BJ (cell line): ENCODE measurements around the gene MRE11. TPM values are rescaled to one million over a fixed set of nuclear protein-coding genes. Genes with fewer than 3 reads are reported as not detected.

Source experiments
- CTCF ChIA-PET: fragments of 350-600 bp; formaldehyde crosslinking; extraction: SDS; loops from one replicate; lab custom pipeline; 2021; ENCODE audit warnings: antibody characterized with exemption, inconsistent platforms; lab: Yijun Ruan, JAX
- POLR2A ChIA-PET: fragments of 300-600 bp; sonication (Branson Sonifier 250); formaldehyde crosslinking; extraction: SDS; loops from one replicate; lab custom pipeline; 2021; ENCODE audit warnings: antibody characterized with exemption; lab: Charles Lee
- DNase-seq: peaks from one replicate; pipeline ENCODE4 v3.0.0-alpha.2; 2011; ENCODE audit warnings: low read depth
- H3K27me3 ChIP-seq: 2 replicates; pipeline ENCODE4 v1.6.0; 2011; ENCODE audit warnings: low read length; ENCODE audit not compliant: control insufficient read depth, insufficient read depth
- H3K36me3 ChIP-seq: 2 replicates; pipeline ENCODE4 v1.5.1; 2011; ENCODE audit warnings: low read length; ENCODE audit not compliant: control insufficient read depth, insufficient read depth
- H3K4me3 ChIP-seq: 2 replicates; pipeline ENCODE4 v1.5.1; 2011; ENCODE audit warnings: low read depth, mild to moderate bottlenecking, control low read depth, low read length
- polyA plus RNA-seq: library from polyadenylated mRNA; depleted of rRNA; stranded (reverse); fragments of >200 nt; gene quantifications from 2 replicates; pipeline ENCODE4 v1.2.3, GENCODE V29; 2011
- TF ChIP-seq, protein P1 (sequence below): IDR thresholded peaks from 2 replicates; pipeline ENCODE4 v1.5.1; 2011; ENCODE audit warnings: low read depth, mild to moderate bottlenecking, control low read depth, inconsistent platforms, low read length, moderate library complexity; ENCODE audit not compliant: insufficient read depth

MRE11 gene
- polyA plus RNA-seq, 1 experiment: 2.6 TPM

GRCh38 chr11:94533696-94534630, 40.3 kb upstream of the MRE11 start:
- CTCF ChIA-PET: interaction anchor here (1.6 to 3.0 kb wide), 2 partner anchors 11 to 13 kb away, joined by 9 to 12 read pairs; no protein-coding TSS in a partner anchor
- DNase-seq: no peak
- TF ChIP-seq, protein P1, sequence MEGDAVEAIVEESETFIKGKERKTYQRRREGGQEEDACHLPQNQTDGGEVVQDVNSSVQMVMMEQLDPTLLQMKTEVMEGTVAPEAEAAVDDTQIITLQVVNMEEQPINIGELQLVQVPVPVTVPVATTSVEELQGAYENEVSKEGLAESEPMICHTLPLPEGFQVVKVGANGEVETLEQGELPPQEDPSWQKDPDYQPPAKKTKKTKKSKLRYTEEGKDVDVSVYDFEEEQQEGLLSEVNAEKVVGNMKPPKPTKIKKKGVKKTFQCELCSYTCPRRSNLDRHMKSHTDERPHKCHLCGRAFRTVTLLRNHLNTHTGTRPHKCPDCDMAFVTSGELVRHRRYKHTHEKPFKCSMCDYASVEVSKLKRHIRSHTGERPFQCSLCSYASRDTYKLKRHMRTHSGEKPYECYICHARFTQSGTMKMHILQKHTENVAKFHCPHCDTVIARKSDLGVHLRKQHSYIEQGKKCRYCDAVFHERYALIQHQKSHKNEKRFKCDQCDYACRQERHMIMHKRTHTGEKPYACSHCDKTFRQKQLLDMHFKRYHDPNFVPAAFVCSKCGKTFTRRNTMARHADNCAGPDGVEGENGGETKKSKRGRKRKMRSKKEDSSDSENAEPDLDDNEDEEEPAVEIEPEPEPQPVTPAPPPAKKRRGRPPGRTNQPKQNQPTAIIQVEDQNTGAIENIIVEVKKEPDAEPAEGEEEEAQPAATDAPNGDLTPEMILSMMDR: no peak
- POLR2A ChIA-PET: no interaction called here
- no peaks in the 10 kb centered on the region; the same call in 1 of the 2 replicates for H3K27me3 ChIP-seq
- H3K36me3 ChIP-seq: no peaks in the 10 kb centered on the region
- no peak overlapping the region for H3K4me3 ChIP-seq

GRCh38 chr11:94533206-94533605, 39.6 kb upstream of the MRE11 start:
- Histone ChIP-seq H3K36me3 (no peaks in the 10 kb centered on the region), H3K27me3 (no peaks in the 10 kb centered on the region; the same call in 1 of the 2 replicates), H3K4me3 (no peak overlapping the region)
- ChIA-PET POLR2A (no interaction called here), CTCF (interaction anchor here (0.5 to 3.0 kb wide), 4 partner anchors 12 to 1117 kb away, joined by 3 to 12 read pairs (median 3); no protein-coding TSS in a partner anchor)
- TF ChIP-seq, protein P1: no peak
- DNase-seq: no peak

DNA sequence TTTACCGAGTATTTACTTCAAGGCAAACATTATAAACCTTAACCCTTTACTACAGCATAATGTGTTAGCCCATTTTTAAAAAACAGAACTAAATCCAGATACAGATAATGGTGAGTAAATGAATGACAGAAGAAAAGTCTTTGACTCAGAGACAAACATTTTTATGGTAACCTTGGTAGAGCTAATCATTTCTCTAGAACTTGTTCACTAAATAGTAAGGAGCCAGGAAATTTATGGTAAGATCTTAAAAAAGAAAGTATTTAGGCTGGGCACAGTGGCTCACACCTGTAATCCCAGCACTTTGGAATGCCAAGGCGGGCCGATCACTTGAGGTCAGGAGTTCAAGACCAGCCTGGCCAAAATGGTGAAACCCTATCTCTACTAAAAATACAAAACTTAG, 38.6 kb upstream of the MRE11 start:
- Histone ChIP-seq H3K27me3 (no peaks in the 10 kb centered on the region; the same call in 1 of the 2 replicates), H3K36me3 (no peaks in the 10 kb centered on the region), H3K4me3 (no peak overlapping the region)
- TF ChIP-seq, protein P1: no peak
- ChIA-PET POLR2A (no interaction called here), CTCF (interaction anchor here (3.0 kb wide), 1 partner anchor 11 kb away, joined by 12 read pairs; no protein-coding TSS in a partner anchor)
- DNase-seq: no peak

DNA sequence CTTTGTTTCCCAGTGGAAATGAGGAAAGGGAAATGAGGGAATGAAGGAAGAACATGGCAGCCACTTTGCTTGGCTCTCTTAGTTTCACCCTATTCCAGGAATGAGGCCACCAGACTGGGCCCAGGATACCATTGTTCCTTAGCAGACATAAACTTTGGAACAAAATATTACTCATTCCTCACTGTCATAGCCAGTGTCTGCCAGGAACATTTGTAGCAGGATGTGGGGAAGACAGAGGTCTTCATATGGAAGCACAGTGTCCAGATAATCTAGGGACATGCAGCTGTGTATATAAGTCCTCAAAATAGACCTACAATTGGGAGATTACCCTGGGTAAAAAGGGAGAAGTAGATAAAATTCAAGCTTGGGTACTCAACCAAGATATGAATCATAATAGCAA, 34.9 kb upstream of the MRE11 start:
- Histone ChIP-seq H3K4me3 (no peak overlapping the region), H3K36me3 (no peaks in the 10 kb centered on the region), H3K27me3 (no peaks in the 10 kb centered on the region)
- CTCF ChIA-PET: interaction anchor here (1.1 to 2.0 kb wide), 3 partner anchors 8 to 35 kb away, joined by 3 to 5 read pairs (median 4); no protein-coding TSS in a partner anchor
- POLR2A ChIA-PET: no interaction called here
- TF ChIP-seq, protein P1: no peak
- DNase-seq: no peak
